ENCODE measurements around the gene CD34. TPM values are rescaled to one million over a fixed set of nuclear protein-coding genes. Genes with fewer than 3 reads are reported as not detected.

CD34 gene
- total RNA-seq, 1 experiment from 2014 or later: not detected

DNA sequence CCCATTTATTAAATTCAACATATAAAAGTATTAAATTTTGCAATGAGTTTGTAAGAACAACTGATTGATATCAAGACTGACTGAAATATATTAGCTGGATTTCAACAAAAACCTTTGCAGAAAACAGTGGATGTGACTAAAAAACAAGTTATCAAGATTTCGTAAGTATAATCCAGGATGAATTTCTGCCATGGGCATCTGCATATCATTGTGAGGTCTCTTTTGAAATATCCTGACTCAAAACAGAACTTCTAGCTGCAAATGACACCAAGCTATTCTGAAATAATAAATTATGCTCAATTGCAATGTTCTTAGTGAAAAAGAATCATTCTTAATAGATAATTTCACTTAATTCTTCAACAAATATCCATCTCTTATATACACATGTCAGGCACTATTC, 52.6 kb downstream of the CD34 start:
- no peak for DNase-seq (ENCODE audit: extremely low read depth, low read depth)

DNA sequence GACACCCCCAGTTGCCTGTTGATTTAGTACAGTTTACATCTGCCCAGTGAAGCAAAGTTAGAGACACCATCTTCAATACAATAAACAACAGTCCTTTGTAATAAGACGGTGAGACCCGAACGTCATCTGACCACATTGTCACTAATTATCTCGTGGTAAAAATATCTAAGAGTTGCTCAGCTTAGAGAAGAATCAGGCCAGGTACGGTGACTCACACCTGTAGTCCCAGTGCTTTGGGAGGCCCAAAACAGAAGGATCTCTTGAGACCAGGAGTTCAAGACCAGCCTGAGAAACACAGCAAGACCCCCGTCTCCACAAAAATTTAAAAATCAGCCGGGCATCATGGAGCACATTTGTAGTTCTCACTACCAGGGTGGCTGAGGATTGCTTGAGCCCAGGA, 53.5 kb downstream of the CD34 start:
- DNase-seq (ENCODE audit: extremely low read depth, low read depth): no peak

DNA sequence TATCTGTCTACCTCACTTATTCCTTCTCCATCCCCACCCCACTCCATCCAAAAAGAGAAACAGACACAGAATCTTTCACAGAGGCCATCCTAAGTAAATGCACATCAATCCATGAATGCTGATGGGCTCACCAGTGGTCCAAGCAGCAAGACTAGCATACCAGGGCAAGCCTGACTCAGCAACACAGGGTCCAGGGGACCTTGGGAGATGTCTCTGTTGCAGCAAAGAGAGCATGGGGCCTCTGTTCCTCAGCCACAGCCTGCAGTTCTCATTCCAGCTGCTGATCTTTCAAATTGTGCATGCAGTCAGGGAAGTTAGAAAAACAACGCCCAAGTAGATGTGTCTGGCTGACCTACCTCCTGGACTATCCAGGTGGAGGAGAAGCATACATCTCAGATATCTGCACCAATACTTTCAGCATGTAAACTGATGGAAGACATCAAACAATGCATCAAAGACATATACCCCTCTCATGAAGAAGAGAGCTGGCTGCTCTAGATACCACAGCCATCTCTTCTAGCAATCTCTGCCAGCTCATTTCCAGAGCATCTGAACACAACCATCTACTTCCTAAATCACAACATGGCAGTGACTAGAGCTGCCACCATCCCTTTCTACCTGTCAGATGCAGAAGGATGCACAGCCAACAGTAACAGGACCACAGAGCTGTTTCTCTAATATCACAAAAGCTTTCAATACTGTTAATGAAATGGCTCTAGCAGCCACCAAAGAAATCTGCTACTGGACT, 54.5 kb downstream of the CD34 start:
- no peak for DNase-seq (ENCODE audit: extremely low read depth, low read depth)

DNA sequence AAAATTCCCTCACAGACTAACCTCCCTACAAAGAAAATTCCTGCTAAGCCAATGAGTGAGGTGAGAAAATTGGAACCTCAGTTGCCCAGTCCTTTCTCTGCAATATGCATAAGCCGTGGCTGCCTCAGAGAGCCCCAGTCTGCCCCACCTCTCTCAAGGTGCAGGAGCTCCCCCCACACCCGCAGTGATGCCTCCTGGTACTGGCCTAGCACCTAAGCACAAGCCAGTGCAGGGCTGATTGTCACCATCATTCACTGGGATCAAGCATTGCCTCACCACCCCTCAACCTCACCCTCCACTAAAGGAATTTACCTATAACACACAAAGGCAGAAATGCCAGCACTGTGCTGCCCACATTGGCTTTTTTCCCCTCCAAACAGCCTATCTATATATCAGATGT, 56.9 kb downstream of the CD34 start:
- DNase-seq (ENCODE audit: extremely low read depth, low read depth): no peak

DNA sequence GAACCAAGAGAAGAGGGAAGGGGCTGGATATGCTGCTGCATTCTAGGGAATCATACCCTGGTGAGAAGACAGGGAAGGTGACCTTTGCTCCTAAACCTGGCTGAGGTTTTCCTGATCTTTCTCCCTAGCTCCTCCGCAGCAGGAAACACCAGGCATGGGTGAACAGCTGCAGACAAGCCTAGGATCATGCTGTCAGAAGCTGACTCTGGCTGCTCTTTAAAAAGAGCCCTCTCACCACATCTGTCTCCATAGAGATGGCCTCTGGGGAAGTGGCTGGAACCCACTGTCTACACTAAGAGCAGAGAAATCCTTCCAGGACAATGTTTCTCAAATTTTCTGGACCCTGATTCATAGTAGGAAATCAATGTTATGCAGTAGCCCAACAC, 57.6 kb downstream of the CD34 start:
- no peak for DNase-seq (ENCODE audit: extremely low read depth, low read depth)

DNA sequence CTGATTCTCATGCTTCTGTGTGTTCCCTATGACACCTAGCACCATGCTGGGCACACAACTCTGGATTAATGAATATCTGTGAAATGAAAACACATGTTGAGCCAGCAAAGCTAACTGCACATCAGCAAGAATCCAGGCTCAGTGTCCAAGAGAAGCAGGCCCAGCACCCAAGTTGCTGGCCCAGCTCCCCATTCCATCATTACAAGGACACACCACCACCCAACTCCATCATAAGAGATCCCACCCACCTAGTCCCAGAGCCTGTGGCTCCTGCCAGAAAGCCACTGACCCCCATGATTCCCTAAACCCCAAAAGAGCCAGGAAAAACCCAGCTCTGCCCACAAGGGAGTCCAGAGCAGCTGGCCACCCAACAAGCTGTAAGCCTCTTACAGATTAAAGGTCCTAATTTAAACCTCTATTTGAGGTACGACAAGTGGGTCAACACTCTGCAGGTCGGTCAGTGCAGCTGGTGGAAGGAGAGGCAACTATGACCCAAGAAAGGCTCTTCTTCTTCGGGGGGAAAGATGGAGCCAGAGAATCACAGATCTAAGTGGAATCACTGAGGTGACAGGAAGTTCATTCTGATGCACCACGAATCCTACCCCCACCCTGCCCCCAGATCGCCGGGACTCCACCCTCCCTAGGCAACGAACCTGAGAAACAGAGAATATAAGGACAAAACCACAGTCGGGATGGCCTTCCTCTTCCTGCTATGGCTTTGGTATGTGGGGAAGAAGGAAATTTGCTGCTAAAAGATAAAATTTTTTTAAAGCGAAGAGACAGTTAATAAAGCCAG, 58.2 kb downstream of the CD34 start:
- DNase-seq (ENCODE audit: extremely low read depth, low read depth): no peak

DNA sequence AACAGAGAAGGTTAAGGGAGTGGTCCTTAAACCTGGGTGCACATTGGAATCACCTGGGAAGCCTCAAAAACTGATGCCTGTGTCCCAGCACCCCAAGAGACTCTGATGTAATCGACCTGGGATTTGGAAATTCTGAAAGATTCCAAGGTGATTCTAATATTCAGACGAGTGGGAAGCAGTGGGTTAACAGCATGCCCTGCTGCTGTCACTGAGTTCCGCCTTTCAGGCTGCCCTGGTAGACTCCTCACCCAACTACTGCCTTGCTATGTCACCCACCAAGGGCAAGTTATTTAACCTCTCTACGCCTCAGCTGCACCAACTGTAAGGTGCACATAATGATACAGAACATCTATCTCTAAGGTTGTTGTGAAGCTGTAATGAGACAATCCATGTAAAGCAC, 59.2 kb downstream of the CD34 start:
- DNase-seq (ENCODE audit: extremely low read depth, low read depth): no peak

DNA sequence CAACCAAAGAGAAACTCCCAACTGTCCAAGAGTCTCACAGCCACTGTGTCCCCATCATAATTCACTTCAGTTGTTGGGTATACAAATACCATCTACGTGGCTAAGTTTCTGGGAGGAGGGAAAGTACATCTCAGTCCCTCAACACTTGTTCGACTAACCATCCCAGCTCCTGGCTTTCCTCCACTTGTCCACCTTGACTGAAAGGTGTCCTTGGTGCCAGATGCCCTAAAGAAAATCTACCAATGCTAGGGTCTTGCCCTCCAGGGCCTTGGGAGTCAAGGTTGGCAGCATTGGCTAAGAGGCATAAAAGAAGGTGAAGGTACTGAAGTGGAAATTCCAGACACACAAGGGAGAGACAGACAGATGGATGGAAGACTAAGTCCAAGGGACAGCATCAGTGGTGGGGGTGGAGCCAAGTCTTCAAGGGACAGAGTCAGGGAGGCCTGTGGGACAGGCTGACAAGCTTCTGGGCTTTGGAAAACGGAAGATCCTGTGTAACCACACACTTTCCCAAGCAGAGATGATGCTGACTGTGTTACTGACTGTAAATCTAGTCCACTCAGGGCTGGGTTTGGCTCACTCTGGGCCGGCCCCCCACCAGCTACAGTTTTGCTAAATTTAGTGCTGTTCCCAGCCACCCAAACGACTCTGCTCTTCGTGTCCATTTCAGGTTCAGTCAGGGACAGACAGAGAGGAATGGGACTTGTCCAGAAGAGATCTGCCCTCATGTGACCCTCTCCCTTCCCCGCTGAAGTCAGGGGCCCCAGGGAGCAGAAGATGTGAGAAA, 60.1 kb downstream of the CD34 start:
- no peak for DNase-seq (ENCODE audit: extremely low read depth, low read depth)

DNA sequence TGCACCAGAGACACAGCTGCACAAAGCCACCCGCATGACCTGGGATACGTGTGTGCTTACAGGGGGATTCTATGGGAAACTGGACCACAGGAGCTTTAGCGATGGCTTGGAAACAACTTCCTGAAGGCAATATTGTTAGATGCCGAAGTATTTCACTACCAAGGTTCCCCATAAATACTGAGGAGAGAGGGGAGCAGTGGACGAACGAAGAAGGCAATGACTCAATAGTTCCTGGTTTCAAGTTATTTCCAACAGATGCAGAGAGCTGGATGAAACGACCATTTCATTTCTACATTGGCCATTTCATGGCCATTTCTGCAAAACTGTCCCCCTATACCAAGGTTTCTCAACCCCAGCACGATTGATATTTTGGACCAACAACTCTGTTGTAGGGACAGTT, 61.3 kb downstream of the CD34 start:
- DNase-seq (ENCODE audit: extremely low read depth, low read depth): no peak

DNA sequence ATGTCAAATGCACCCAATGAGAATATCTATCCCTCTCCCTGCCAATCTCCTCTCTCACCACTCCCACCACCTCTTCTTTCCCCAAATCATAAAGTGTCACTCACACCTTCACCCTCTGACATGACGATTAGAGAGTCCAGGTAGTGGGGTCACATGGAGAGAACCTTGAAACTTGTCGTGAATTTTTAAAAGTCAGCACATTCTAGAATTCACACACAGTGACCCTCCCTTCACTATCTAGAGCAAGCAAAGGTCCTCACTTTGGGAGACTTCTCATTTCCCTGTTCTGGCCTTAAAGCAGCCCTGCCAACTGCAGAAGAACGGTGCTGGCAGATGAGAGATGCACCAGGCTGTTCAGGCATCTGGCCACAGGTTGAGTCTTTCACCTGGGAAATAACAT, 61.9 kb downstream of the CD34 start:
- DNase-seq (ENCODE audit: extremely low read depth, low read depth): no peak

DNA sequence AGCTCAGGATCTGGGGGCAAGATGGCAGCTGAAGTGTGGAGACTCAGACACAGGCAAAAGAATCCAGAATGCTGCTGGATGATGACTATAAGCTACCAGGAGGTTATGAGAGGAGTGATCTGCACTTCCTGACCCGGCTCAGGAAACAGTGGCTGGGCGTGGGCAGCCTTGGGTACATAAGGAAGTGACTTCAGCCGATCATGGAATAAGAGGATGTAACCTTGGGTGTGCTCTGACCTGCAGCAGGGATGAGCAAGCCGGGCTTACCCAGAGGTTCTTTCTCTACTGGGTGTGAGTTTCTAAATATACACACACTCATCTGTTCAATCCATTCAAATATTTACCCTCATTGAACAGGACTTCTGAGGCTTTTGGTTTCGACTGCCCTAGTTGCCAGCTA, 62.7 kb downstream of the CD34 start:
- DNase-seq (ENCODE audit: extremely low read depth, low read depth): peak; percentile 94

DNA sequence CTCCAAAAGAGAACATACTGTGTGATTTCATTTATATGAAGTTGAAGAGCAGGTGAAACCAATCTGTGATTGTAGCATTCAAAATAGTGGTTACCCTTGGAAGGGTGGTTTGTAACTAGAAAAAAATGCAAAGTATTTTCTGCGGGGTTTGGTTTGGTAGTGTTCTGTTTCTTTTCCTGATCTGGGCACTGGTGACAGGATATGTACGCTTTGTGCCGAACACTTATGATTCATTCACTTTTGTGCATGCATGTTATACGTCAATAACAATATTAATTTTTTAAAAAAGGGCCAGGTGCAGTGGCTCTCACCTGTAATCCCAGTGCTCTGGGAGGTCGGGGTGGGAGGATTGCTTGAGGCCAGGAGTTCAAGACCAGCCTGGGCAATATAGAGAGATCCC, 63.8 kb downstream of the CD34 start:
- DNase-seq (ENCODE audit: extremely low read depth, low read depth): no peak

DNA sequence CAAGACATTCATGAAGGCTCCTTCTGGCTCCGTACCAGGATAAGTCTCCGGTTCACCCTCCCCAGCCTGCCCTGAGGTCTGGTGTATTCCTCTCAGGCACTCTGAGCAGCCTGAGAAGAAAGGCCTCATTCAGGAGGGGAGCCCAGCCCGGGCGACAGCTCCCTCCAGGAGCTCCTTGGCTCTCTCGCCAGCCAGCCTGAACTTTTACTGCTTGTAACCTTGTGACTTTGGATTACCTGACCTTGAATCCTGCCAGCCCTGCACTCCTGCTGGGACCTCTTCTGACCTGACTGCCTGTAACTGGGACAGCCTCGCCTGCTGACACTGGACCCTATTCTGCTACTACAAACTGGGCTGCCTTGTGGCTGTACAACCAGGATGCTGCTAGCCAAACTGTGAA, 65.8 kb downstream of the CD34 start:
- no peak for DNase-seq (ENCODE audit: extremely low read depth, low read depth)

DNA sequence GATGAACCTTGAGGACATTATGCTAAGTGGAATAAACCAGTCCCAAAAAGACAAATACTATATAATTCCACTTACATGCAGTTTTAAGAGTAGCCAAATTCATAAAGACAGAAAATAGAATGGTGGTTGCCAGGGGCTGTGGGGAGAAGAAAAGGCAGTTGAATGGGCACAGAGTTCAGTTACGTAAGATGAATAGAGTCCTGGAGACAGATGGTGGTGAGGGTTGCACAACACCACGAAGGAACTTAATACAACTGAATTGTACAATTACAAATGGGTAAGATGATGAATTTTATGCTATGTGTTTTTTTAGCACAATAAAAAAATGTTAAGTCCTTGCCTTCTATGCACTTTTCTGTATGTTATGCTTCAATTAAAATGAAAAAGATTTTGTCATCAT, 66.6 kb downstream of the CD34 start:
- DNase-seq (ENCODE audit: extremely low read depth, low read depth): no peak

DNA sequence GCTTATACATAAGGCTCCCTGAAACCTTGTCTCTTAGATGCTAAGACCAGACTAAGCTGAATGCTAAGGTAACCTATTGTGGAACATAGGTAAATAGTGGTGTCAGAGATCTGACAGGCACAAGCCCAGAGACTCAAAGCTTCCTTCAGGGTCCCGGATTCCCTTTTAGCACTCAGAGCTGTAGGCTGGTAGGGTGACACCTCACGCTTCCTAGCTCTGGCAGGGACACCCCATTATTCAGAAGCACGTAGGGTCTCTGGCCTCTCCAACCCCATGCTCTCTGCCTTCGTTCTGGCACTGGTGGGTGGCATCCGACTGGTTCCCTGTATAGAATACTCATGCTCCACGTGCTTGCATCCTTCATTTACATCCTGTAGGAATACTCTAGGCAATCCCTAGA, 68.4 kb downstream of the CD34 start:
- DNase-seq (ENCODE audit: extremely low read depth, low read depth): no peak

DNA sequence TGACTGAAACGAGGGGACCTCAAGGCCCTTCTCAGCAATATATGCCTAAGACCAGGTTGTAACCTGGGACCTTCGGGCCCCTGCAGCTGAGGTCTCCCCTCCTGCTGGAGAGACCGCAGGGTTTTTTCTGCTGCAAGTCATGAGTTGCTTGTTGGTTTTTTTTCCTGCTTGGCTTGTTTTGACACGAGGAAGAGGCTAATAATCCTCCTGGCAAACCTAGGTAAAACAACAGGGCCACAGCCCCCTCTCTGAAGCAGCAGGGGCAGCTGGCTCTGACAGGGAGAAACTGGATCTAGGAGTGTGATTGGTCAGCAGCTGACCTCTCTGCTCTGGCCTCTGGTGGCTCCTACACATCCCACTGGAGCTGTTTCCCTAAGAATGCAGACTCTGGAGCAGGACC, 69.0 kb downstream of the CD34 start:
- DNase-seq (ENCODE audit: extremely low read depth, low read depth): no peak

DNA sequence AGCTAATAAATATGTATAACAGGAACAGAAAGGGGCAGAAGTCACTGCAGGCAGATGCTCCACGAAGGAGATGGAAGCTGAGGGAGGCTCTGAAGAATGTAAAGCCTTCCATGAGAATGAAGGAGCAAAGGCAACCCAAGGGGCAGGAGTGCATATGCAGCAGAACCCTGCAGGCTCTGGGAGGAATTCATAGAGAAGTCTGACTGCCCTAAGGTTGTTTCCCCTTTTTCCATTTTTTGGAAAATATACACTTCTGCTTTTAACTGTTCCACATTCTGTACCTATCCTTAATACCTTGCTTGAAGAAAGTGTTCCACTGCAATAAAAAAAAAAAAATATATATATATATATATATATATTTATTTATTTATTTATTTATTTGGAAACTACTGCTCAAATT, 69.6 kb downstream of the CD34 start:
- no peak for DNase-seq (ENCODE audit: extremely low read depth, low read depth)

DNA sequence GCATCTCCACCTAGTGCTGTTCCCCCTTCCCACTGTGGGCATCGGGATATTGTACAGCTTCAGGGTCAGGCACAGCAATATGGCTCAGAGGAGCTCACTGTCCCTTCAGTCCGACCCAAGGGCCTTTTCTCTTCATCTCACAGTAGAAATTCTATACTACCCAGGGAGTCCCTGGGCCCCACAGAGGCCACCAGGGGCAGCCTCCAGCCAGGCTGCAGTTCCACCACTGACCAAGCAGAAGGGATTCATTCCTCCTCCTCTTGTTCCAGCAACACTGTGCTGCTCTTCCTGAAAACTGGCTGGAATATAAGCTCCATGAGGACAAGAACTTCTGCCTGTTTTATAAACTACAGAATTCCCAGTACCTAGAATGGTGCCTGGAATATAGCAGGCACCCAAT, 70.5 kb downstream of the CD34 start:
- DNase-seq (ENCODE audit: extremely low read depth, low read depth): no peak

DNA sequence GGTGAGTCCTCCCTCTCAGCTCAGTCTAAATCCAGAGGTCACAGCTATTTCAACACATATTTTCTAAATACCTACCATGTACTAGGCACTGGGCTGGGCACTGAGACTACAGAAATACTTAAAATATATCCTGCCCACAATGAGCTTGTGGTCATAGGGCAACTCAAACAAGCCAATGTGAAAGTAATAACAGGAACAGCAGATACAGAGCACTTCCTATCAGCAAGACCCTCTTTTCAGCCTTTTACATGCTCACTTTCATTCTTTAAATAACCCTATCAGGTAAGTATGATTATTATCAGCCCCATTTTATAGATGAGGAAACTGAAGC, 71.9 kb downstream of the CD34 start:
- no peak for DNase-seq (ENCODE audit: extremely low read depth, low read depth)

DNA sequence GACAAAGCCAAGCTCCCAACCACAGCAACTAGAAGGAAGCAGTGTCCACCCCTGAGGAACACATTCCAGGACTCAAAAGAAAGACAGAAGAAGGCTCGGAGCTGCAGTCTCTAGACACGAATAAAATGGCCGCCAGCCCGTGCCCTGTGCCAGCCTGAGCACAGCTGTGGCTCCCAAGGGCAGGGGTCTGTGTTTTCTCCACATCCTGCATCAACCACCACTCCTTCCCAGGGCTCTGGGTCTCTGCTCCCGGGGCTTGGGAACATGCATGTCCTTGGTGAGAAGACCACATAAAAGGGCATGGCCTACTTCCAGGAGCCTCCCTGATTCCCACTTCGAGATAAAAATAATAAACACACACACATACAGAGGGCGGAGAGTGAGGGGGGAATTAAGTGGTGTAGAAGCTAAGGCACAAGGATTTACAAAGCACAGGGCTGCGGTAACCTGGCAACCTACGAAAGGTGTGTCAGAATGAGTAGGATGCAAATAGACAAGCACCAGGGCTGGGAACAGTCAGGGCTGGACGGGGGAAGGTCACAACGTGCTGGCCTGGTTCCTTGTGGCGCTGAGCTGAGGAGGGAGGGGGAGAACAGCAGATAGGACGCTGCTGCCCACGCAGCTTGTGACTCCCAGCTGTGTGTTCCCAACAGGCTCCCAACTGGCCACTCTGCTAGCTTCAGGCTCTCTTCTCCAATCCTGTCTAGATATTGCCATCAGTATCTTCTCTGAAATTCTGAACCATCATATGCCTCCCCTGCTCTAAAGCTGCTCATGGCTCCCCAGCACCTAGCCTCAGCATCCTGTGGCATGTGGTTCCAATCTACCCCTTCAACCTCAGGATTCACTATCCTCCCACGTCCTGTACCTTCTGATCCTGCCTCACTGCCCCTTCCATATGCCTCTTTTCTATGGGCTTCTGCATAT, 72.5 kb downstream of the CD34 start:
- no peak for DNase-seq (ENCODE audit: extremely low read depth, low read depth)

DNA sequence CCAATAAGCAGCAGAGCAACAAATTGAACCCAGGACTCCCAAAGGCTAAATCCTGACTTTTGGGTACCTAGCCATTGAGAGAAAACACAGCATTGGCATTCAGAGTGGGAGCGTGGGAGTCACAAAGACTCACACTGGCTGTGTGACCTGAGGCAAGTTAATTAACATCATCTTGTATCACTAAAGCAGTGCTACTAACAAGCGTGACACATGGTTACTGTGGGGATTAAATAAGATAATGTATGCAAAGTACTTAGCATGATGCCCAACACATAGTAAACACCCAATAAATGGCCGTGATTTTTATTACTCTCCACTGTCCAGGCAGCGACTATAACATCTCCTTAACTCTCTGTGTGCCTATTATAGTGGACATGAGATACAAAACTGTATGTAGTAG, 73.3 kb downstream of the CD34 start:
- DNase-seq (ENCODE audit: extremely low read depth, low read depth): no peak

All from NCI-H460 (cell line).